Thoracic aorta (tissue), 2 donors: ENCODE data around the gene POLR1C. TPM values are rescaled to one million over a fixed set of nuclear protein-coding genes. Genes with fewer than 3 reads are reported as not detected.

Experiments used
- ATAC-seq: fragments of 150-250 bp; one replicate; pipeline ENCODE4 v1.8.0; 2017; ENCODE audit warnings: low read depth; ENCODE audit not compliant: insufficient number of reproducible peaks, low FRiP score
- DNase-seq: peaks from one replicate; pipeline ENCODE4 v3.0.0-alpha.2; 2020; ENCODE audit warnings: low spot score
- H3K27ac ChIP-seq, 2 donors: fragments of 200-600 bp; sonication (generic); 1 replicate in 1 of 2; 2 replicates in 1 of 2; pipeline ENCODE4 v1.5.1; 2016; ENCODE audit warnings: mild to moderate bottlenecking in 2 of 2, moderate library complexity in 2 of 2
- H3K27me3 ChIP-seq: fragments of 200-600 bp; sonication (generic); replicated peaks from 2 replicates; pipeline ENCODE4 v1.6.0; 2016; ENCODE audit warnings: mild to moderate bottlenecking; ENCODE audit not compliant: insufficient read depth
- H3K36me3 ChIP-seq: fragments of 200-600 bp; sonication (generic); one replicate; pipeline ENCODE4 v1.5.1; 2016
- H3K4me1 ChIP-seq, 2 donors: fragments of 200-600 bp; sonication (generic); 1 replicate in 1 of 2; 2 replicates in 1 of 2; pipeline versions ENCODE4 v1.5.1 to v1.6.0; 2016; ENCODE audit warnings: low read depth in 2 of 2, mild to moderate bottlenecking in 1 of 2; ENCODE audit not compliant: control insufficient read depth in 1 of 2
- H3K4me3 ChIP-seq: fragments of 200-600 bp; sonication (generic); 2 replicates; pipeline ENCODE4 v1.5.1; 2016; ENCODE audit warnings: mild to moderate bottlenecking
- H3K9me3 ChIP-seq: fragments of 200-600 bp; sonication (generic); 2 replicates; pipeline ENCODE4 v1.5.1; 2016
- CTCF ChIP-seq: fragments of 200-600 bp; sonication (generic); IDR thresholded peaks from one replicate; pipeline ENCODE4 v1.5.1; 2019; ENCODE audit warnings: antibody characterized with exemption
- total RNA-seq, 2 donors: library from RNA; depleted of rRNA; stranded (reverse); fragments of >200 nt; gene quantifications; one replicate each; pipeline versions ENCODE4 v1.1.0 to v1.2.3, GENCODE V29; 2016

The POLR1C gene
- total RNA-seq, 2 donors from 2014 or later = 9.9 to 29.2 TPM

- Histone ChIP-seq H3K27me3 (no peaks in the 10 kb centered on the region), H3K27ac (no peak overlapping the region), H3K4me1 (peaks cover 11 to 23% of the 10 kb centered on the region in 2 donors), H3K36me3 (peaks cover 22% of the 10 kb centered on the region), H3K9me3 (no peaks in the 10 kb centered on the region), H3K4me3 (no peak overlapping the region)
- ATAC-seq (peak; percentile 72), DNase-seq (no peak)
- peak; percentile 98 for TF ChIP-seq CTCF
Observed at GRCh38 chr6:43506667-43507471, 10.0 kb upstream of the POLR1C start.

GRCh38 chr6:43508481-43509141, 8.3 kb upstream of the POLR1C start:
- Histone ChIP-seq H3K4me1 (peaks cover 11 to 23% of the 10 kb centered on the region in 2 donors), H3K27me3 (no peaks in the 10 kb centered on the region), H3K9me3 (no peaks in the 10 kb centered on the region), H3K27ac (no peak overlapping the region), H3K4me3 (peak overlapping the region; percentile 78), H3K36me3 (peaks cover 25% of the 10 kb centered on the region)
- DNase-seq = no peak
- no peak for TF ChIP-seq CTCF
- ATAC-seq = no peak

- ATAC-seq (no peak), DNase-seq (no peak)
- no peak for TF ChIP-seq CTCF
- Histone ChIP-seq H3K4me3 (peak overlapping the region; percentile 78), H3K9me3 (no peaks in the 10 kb centered on the region), H3K27me3 (no peaks in the 10 kb centered on the region), H3K4me1 (peaks cover 11 to 25% of the 10 kb centered on the region in 2 donors), H3K36me3 (peaks cover 24% of the 10 kb centered on the region), H3K27ac (no peak overlapping the region)
Observed at GRCh38 chr6:43509142-43509983, 7.5 kb upstream of the POLR1C start.

GRCh38 chr6:43509984-43510826, 6.7 kb upstream of the POLR1C start, which contains the start of gene LRRC73:
LRRC73 (minus strand) TSS chr6:43510346; CDS start chr6:43509785, 561 bp downstream.
- H3K36me3 ChIP-seq = peaks cover 24% of the 10 kb centered on the region
- TF ChIP-seq CTCF = no peak
- peaks cover 11 to 34% of the 10 kb centered on the region in 2 donors for H3K4me1 ChIP-seq
- ATAC-seq (peak; percentile 59), DNase-seq (peak; percentile 41)
- H3K27ac ChIP-seq = peak within 1 kb of the TSS; percentile 21 to 23
- peak within 1 kb of the TSS; percentile 78 for H3K4me3 ChIP-seq
- no peaks in the 10 kb centered on the region for H3K9me3 ChIP-seq
- H3K27me3 ChIP-seq = no peaks in the 10 kb centered on the region
